Testis (tissue), 3 donors: Measurements from ENCODE around the gene PTAFR. TPM values are rescaled to one million over a fixed set of nuclear protein-coding genes. Genes with fewer than 3 reads are reported as not detected.

Source experiments
- DNase-seq: peaks from one replicate; pipeline ENCODE4 v3.0.0-alpha.2; 2019
- H3K27ac ChIP-seq, 2 donors: fragments of 200-600 bp; sonication (generic); one replicate each; pipeline ENCODE4 v1.5.1; 2019
- H3K27me3 ChIP-seq: fragments of 200-600 bp; sonication (generic); one replicate; pipeline ENCODE4 v1.5.1; 2019
- H3K36me3 ChIP-seq: fragments of 200-600 bp; sonication (generic); one replicate; pipeline ENCODE4 v1.5.1; 2017; ENCODE audit warnings: low read depth; ENCODE audit errors: missing control alignments
- H3K4me1 ChIP-seq: fragments of 200-600 bp; sonication (generic); one replicate; pipeline ENCODE4 v1.5.1; 2019
- H3K4me3 ChIP-seq, 2 donors: fragments of 200-600 bp; sonication (generic); one replicate each; pipeline ENCODE4 v1.5.1; 2017 to 2019
- H3K9me3 ChIP-seq: fragments of 200-600 bp; sonication (generic); one replicate; pipeline ENCODE4 v1.5.1; 2017
- CTCF ChIP-seq, 3 experiments: fragments of 450-650 bp in 2 of 3; fragments of 200-600 bp in 1 of 3; sonication (generic) in 1 of 3; IDR thresholded peaks; one replicate each; pipeline ENCODE4 v1.5.1; 2016 to 2019; ENCODE audit warnings: antibody characterized with exemption in 3 of 3, mild to moderate bottlenecking in 2 of 3, moderate library complexity in 1 of 3
- POLR2A ChIP-seq: fragments of 450-650 bp; IDR thresholded peaks from one replicate; pipeline ENCODE4 v1.6.1; 2017; ENCODE audit warnings: antibody characterized with exemption, mild to moderate bottlenecking, moderate library complexity
- WGBS, 2 donors: methylation state at CpG; one replicate each; pipeline ENCODE4 v1.1.5; 2018; 5-methylcytosine and 5-hydroxymethylcytosine counted together
- intact Hi-C: fragments of 100-400 bp; cut with DNase I; formaldehyde crosslinking; loops from one replicate; pipeline ENCODE4 v1.15.1; 2023; ENCODE audit warnings: low total_unique reads
- polyA plus RNA-seq: library from polyadenylated mRNA; stranded (reverse); fragments of 350-450 nt; fragmentation: Illumina TruSeq; extraction: RNeasy Lipid Tissue Mini Kit (QIAGEN cat#74804); gene quantifications from one replicate; pipeline ENCODE4 v1.2.3, GENCODE V29; 2014; ENCODE audit warnings: low read depth, low replicate concordance; ENCODE audit not compliant: insufficient read depth
- small RNA-seq, 2 donors: library from RNA; depleted of rRNA; stranded (forward); fragments of <200 nt; gene quantifications; one replicate each; pipeline ENCODE3, GENCODE V24; 2016
- total RNA-seq, 2 donors: library from RNA; depleted of rRNA; stranded (reverse); fragments of >200 nt; gene quantifications; one replicate each; pipeline ENCODE4 v1.2.3, GENCODE V29; 2016

The PTAFR gene
- total and polyA plus RNA-seq, 3 donors from 2014 or later, result 0.94 to 4.9 (median 1.7) TPM

GRCh38 chr1:28099050-28099769 lies 77.3 kb downstream of the PTAFR start:
- Histone ChIP-seq H3K9me3 (no peaks in the 10 kb centered on the region), H3K4me3 (no peak overlapping the region), H3K36me3 (no peaks in the 10 kb centered on the region), H3K27ac (no peak overlapping the region), H3K27me3 (no peaks in the 10 kb centered on the region), H3K4me1 (no peaks in the 10 kb centered on the region)
- DNase-seq, result no peak
- intact Hi-C loops, result loop anchor here (10.0 kb wide), 1 partner anchor 106 kb away; no protein-coding TSS in a partner anchor
- TF ChIP-seq POLR2A, result no peak
- TF ChIP-seq CTCF (IDR thresholded peaks at IDR 0.05), result no peak
- 97% methylated on average over 4 to 5 of the region's 5 CpGs for WGBS, 2 donors

Small RNAs within 50 kb of the gene (small RNA-seq; reads per million reads assigned to genes)
- 0 reads per million in 2 donors for gene RNU6-176P

Other genes with a start within 250 kb of the PTAFR start
- gene SMPDL3B, start 241.7 kb downstream of the PTAFR start, total RNA-seq, result 1 to 10 TPM; 2.1 to 2.5 TPM
- gene SMPDL3B, start 241.7 kb downstream of the PTAFR start, polyA plus RNA-seq, result 2.7 TPM
- gene XKR8, start 216.7 kb downstream of the PTAFR start, total RNA-seq, result 10 to 100 TPM; 10.9 to 11.7 TPM
- gene XKR8, start 216.7 kb downstream of the PTAFR start, polyA plus RNA-seq, result 7.8 TPM
- gene EYA3, start 88.1 kb downstream of the PTAFR start, total RNA-seq, result 10 to 100 TPM; 31.5 to 41.9 TPM
- 28.3 TPM for gene EYA3, start 88.1 kb downstream of the PTAFR start, polyA plus RNA-seq
- gene DNAJC8, start 56.3 kb upstream of the PTAFR start, total RNA-seq, result 10 to 100 TPM; 44.7 to 48.0 TPM
- 86.5 TPM for gene DNAJC8, start 56.3 kb upstream of the PTAFR start, polyA plus RNA-seq
- gene ATP5IF1, start 59.4 kb upstream of the PTAFR start, total RNA-seq, result 100 to 1,000 TPM; 259 to 345 TPM
- 702 TPM for gene ATP5IF1, start 59.4 kb upstream of the PTAFR start, polyA plus RNA-seq
- gene SESN2, start 82.8 kb upstream of the PTAFR start, total RNA-seq, result 10 to 100 TPM; 36.7 to 43.7 TPM
- 16.9 TPM for gene SESN2, start 82.8 kb upstream of the PTAFR start, polyA plus RNA-seq
- 10 to 100 TPM; 17.0 to 19.9 TPM for gene MED18, start 152.3 kb upstream of the PTAFR start, total RNA-seq
- 18.0 TPM for gene MED18, start 152.3 kb upstream of the PTAFR start, polyA plus RNA-seq
- 10 to 100 TPM; 40.9 to 51.8 TPM for gene PHACTR4, start 193.1 kb upstream of the PTAFR start, total RNA-seq
- gene PHACTR4, start 193.1 kb upstream of the PTAFR start, polyA plus RNA-seq, result 33.1 TPM